ENCODE measurements around the gene PRADC1.
"Not testable (repeated sequence)": the region's sequence is repeated elsewhere in the genome, so short reads cannot be mapped to it uniquely, and the experiment has no call there.

PRADC1 gene

DNA sequence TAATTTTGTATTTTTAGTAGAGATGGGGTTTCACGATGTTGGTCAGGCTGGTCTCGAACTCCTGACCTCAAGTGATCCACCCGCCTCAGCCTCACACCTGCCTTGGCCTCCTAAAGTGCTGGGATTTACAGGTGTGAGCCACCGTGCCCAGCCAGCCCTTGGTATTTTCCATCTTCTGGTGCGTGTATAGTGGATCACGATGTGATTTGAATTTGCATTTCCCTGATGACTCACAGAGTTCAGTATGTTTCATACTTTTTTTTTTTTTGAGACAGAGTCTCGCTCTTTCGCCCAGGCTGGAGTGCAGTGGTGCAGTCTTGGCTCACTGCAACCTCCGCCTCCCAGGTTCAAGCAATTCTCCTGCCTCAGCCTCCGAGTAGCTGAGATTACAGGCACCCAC lies 32.8 kb downstream of the PRADC1 start:
- not testable (repeated sequence) for DNase-seq

DNA sequence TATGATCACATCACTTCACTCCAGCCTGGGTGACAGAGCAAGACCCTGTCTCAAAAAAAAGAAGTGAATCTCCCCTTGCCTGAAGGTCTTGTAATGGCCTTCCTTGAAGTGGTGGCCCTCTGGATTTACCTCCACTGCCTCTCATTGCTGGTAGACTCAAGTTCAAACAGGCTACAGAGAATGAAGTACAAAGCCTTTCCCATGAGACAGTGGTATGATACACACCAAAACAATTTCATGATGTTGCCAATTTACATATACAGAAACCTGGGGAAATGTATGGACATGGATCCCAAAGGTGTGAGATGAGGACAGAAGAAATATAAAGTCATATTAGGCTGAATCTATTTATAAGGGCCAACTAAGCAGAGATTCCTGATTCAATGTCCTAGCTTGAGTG lies 35.5 kb downstream of the PRADC1 start:
- DNase-seq, result no peak

DNA sequence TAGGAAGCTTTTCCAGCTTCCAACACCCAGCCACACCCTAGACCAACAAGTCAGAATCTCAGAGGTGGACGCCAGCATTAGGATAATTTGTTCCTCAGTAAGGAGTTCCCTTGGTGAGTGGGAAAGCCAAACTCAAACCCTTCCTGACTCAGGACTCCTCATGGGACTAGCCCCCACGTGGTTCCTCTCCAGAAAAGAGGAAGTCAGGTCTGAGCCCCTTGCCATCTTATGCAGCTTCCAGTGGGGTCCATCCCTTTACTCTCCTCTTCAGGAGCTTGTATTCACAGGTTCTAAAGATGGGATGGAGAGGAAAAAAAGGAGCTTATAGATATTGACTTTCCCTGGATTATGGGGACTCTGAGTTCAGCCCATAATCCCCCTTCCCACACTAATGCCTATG lies 45.5 kb downstream of the PRADC1 start:
- DNase-seq, result no peak

DNA sequence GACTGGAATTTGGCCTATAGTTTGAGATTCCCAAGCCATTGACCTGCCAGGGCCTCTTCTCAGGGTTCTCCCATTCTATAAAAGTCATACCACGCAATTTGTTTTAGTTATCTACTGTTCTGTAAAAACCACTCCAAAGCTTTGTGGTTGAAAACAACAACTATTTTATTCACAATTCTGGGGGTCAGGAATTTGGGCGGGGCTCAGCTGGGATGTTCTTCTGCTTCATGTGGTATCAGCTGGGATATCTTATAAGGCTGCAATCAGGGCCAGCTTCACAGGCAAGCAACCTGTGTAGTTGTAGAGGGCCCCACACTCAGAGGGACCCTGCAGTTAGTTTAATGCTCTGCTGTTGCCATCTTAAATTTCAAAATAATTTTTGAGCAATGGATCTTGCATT lies 47.1 kb downstream of the PRADC1 start:
- DNase-seq, result no peak

Data from activated CD4-positive, alpha-beta T cell treated with anti-CD3 and anti-CD28 coated beads, Interleukin-2, amount 50 U/mL, for 48 hours (primary cell).